ENCODE results near the gene AKNA. TPM values are rescaled to one million over a fixed set of nuclear protein-coding genes. Genes with fewer than 3 reads are reported as not detected.
"Not testable (repeated sequence)": the region's sequence is repeated elsewhere in the genome, so short reads cannot be mapped to it uniquely, and the experiment has no call there.

AKNA gene
- total and polyA plus RNA-seq, 2 donors (not counting 1 experiment from before 2014, with no cell fraction given) = 178 to 407 TPM

DNA sequence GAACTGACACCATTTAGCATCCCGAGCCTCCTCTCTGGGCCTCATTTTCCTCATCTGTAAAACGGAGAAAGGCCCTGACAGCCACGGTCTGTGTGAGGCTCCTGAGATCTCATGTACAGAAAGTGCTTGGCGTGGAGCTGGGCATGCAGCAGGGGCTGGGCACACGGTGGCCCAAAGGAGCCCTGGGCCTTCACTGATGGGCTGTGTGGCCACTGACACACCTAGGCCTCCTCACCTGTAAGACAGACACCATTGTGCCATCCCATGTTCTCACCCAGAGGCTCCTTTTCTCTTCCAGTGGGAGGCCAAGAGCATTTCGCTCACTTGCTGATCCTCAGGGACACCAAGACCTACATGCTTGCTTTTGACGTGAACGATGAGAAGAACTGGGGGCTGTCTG lies 63.3 kb downstream of the AKNA start:
- no peak overlapping the region for H3K4me3 ChIP-seq (ENCODE audit: control extremely low read depth in 1 of 5, extremely low read depth in 1 of 5, insufficient read depth in 1 of 5, low read depth in 2 of 5, low read length in 4 of 5)
- peaks cover 0 to 4% (median 0%) of the 10 kb centered on the region in 3 donors for H3K9me3 ChIP-seq (ENCODE audit: control extremely low read depth in 1 of 3, control insufficient read depth in 2 of 3, insufficient read depth in 1 of 3, low read length in 2 of 3)
- H3K36me3 ChIP-seq (replicated peaks in 1 of 2; ENCODE audit: control extremely low read depth in 1 of 2, control insufficient read depth in 1 of 2, extremely low read depth in 1 of 2, insufficient read depth in 2 of 2, low read length in 1 of 2) = no peaks in the 10 kb centered on the region
- H2AFZ ChIP-seq (ENCODE audit: insufficient read depth, low read depth, low read length, poor library complexity, severe bottlenecking) = no peak overlapping the region
- H4K20me1 ChIP-seq (ENCODE audit: control insufficient read depth, insufficient read depth, low read length, poor library complexity, severe bottlenecking) = no peaks in the 10 kb centered on the region
- H3K79me2 ChIP-seq (ENCODE audit: control insufficient read depth, insufficient read depth, low read length) = no peaks in the 10 kb centered on the region
- no peak for DNase-seq
- intact Hi-C loops (cut with micrococcal nuclease) = no loop called here
- TF ChIP-seq, protein P1, sequence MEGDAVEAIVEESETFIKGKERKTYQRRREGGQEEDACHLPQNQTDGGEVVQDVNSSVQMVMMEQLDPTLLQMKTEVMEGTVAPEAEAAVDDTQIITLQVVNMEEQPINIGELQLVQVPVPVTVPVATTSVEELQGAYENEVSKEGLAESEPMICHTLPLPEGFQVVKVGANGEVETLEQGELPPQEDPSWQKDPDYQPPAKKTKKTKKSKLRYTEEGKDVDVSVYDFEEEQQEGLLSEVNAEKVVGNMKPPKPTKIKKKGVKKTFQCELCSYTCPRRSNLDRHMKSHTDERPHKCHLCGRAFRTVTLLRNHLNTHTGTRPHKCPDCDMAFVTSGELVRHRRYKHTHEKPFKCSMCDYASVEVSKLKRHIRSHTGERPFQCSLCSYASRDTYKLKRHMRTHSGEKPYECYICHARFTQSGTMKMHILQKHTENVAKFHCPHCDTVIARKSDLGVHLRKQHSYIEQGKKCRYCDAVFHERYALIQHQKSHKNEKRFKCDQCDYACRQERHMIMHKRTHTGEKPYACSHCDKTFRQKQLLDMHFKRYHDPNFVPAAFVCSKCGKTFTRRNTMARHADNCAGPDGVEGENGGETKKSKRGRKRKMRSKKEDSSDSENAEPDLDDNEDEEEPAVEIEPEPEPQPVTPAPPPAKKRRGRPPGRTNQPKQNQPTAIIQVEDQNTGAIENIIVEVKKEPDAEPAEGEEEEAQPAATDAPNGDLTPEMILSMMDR (IDR thresholded peaks at IDR 0.05) = no peak
- no peak for TF ChIP-seq EZH2 (IDR thresholded peaks at IDR 0.05; ENCODE audit: borderline replicate concordance, insufficient read depth, low read depth, low read length, poor library complexity, severe bottlenecking)
- Mint-ChIP-seq H3K9me3 (ENCODE audit: insufficient read depth) (no peaks in the 10 kb centered on the region), H3K27me3 (no peaks in the 10 kb centered on the region), H3K4me3 (no peak overlapping the region), H3K27ac (no peak overlapping the region), H3K4me1 (no peaks in the 10 kb centered on the region)
- no peak overlapping the region for H3K4me2 ChIP-seq (replicated peaks; ENCODE audit: low read depth, low read length, poor library complexity, severe bottlenecking)
- H3K9ac ChIP-seq (ENCODE audit: low read length) = no peak overlapping the region
- no peaks in the 10 kb centered on the region for H3K4me1 ChIP-seq (ENCODE audit: control insufficient read depth in 2 of 2, insufficient read depth in 2 of 2, low read length in 2 of 2)
- CTCF ChIA-PET = interaction anchor here (0.5 kb wide), 1 partner anchor 30 kb away, joined by 3 read pairs; no protein-coding TSS in a partner anchor
- 94% methylated on average over 6 of the region's 8 CpGs for WGBS (ENCODE audit: insufficient coverage)
- peaks cover 0 to 5% (median 0%) of the 10 kb centered on the region in 4 experiments for H3K27me3 ChIP-seq (replicated peaks in 1 of 4; ENCODE audit: control extremely low read depth in 1 of 4, control insufficient read depth in 3 of 4, insufficient read depth in 4 of 4, low read length in 3 of 4)
- H3K27ac ChIP-seq (ENCODE audit: low read length in 2 of 2) = no peak overlapping the region
- POLR2A ChIA-PET = no interaction called here
- ATAC-seq (ENCODE audit: low read depth) = no peak

- CTCF ChIA-PET; H3K36me3 ChIP-seq (replicated peaks in 1 of 2; ENCODE audit: control extremely low read depth in 1 of 2, control insufficient read depth in 1 of 2, extremely low read depth in 1 of 2, insufficient read depth in 2 of 2, low read length in 1 of 2); H3K27me3 Mint-ChIP-seq; H3K27me3 ChIP-seq (replicated peaks in 1 of 4; ENCODE audit: control extremely low read depth in 1 of 4, control insufficient read depth in 3 of 4, insufficient read depth in 4 of 4, low read length in 3 of 4); H3K9ac ChIP-seq (ENCODE audit: low read length); H3K4me3 ChIP-seq (ENCODE audit: control extremely low read depth in 1 of 5, extremely low read depth in 1 of 5, insufficient read depth in 1 of 5, low read depth in 2 of 5, low read length in 4 of 5); DNase-seq; H3K9me3 Mint-ChIP-seq (ENCODE audit: insufficient read depth); H3K9me3 ChIP-seq (ENCODE audit: control extremely low read depth in 1 of 3, control insufficient read depth in 2 of 3, insufficient read depth in 1 of 3, low read length in 2 of 3); H3K27ac Mint-ChIP-seq; H2AFZ ChIP-seq (ENCODE audit: insufficient read depth, low read depth, low read length, poor library complexity, severe bottlenecking); POLR2A ChIA-PET; H3K79me2 ChIP-seq (ENCODE audit: control insufficient read depth, insufficient read depth, low read length); H3K4me1 Mint-ChIP-seq; ATAC-seq (ENCODE audit: low read depth); H3K4me2 ChIP-seq (replicated peaks; ENCODE audit: low read depth, low read length, poor library complexity, severe bottlenecking); intact Hi-C loops (cut with micrococcal nuclease); H4K20me1 ChIP-seq (ENCODE audit: control insufficient read depth, insufficient read depth, low read length, poor library complexity, severe bottlenecking); H3K4me3 Mint-ChIP-seq; H3K4me1 ChIP-seq (ENCODE audit: control insufficient read depth in 2 of 2, insufficient read depth in 2 of 2, low read length in 2 of 2); H3K27ac ChIP-seq (ENCODE audit: low read length in 2 of 2): not testable (repeated sequence)
- WGBS (ENCODE audit: insufficient coverage) = 80% methylated on average over 3 of the region's 6 CpGs
Measured at GRCh38 chr9:114323849-114324248, 63.9 kb downstream of the AKNA start.

DNA sequence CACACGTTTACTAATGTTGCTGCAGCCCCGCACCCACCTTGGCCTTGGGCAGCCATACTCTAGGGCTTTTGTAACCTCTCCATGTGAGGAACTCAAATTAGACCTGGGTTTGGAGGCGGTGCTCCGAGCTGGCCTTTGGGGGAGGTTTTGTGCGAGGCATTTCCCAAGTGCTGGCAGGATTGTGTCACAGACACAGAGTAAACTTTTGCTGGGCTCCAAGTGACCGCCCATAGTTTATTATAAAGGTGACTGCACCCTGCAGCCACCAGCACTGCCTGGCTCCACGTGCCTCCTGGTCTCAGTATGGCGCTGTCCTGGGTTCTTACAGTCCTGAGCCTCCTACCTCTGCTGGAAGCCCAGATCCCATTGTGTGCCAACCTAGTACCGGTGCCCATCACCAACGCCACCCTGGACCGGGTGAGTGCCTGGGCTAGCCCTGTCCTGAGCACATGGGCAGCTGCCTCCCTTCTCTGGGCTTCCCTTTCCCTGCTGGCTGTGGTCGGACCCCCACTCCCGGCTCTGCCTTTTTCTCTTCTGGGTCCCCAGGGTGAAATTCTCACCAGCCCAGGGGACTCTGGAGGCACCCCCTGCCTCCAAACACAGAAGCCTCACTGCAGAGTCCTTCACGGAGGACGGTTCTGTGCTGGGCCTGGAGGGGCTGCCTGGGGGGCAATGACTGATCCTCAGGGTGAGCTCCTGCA lies 64.8 kb downstream of the AKNA start, which contains the start of gene ORM1:
ORM1 (plus strand) TSS at position 268 of the 701 bp plus-strand sequence; CDS start at position 304, 36 bp downstream.
- H3K27ac Mint-ChIP-seq; H3K27me3 ChIP-seq (replicated peaks in 1 of 4; ENCODE audit: control extremely low read depth in 1 of 4, control insufficient read depth in 3 of 4, insufficient read depth in 4 of 4, low read length in 3 of 4); DNase-seq; H3K9ac ChIP-seq (ENCODE audit: low read length); H3K9me3 ChIP-seq (ENCODE audit: control extremely low read depth in 1 of 3, control insufficient read depth in 2 of 3, insufficient read depth in 1 of 3, low read length in 2 of 3); H3K27ac ChIP-seq (ENCODE audit: low read length in 2 of 2); H3K79me2 ChIP-seq (ENCODE audit: control insufficient read depth, insufficient read depth, low read length); H4K20me1 ChIP-seq (ENCODE audit: control insufficient read depth, insufficient read depth, low read length, poor library complexity, severe bottlenecking); H3K4me2 ChIP-seq (replicated peaks; ENCODE audit: low read depth, low read length, poor library complexity, severe bottlenecking); H3K4me3 ChIP-seq (ENCODE audit: control extremely low read depth in 1 of 5, extremely low read depth in 1 of 5, insufficient read depth in 1 of 5, low read depth in 2 of 5, low read length in 4 of 5); intact Hi-C loops (cut with micrococcal nuclease); H2AFZ ChIP-seq (ENCODE audit: insufficient read depth, low read depth, low read length, poor library complexity, severe bottlenecking); H3K4me1 ChIP-seq (ENCODE audit: control insufficient read depth in 2 of 2, insufficient read depth in 2 of 2, low read length in 2 of 2); H3K4me1 Mint-ChIP-seq; ATAC-seq (ENCODE audit: low read depth); H3K27me3 Mint-ChIP-seq; H3K4me3 Mint-ChIP-seq; H3K36me3 ChIP-seq (replicated peaks in 1 of 2; ENCODE audit: control extremely low read depth in 1 of 2, control insufficient read depth in 1 of 2, extremely low read depth in 1 of 2, insufficient read depth in 2 of 2, low read length in 1 of 2); POLR2A ChIA-PET; CTCF ChIA-PET; H3K9me3 Mint-ChIP-seq (ENCODE audit: insufficient read depth): not testable (repeated sequence)
- WGBS (ENCODE audit: insufficient coverage) = no CpG with 5 or more reads among the region's 15 CpGs
